Trophoblast cell (in vitro differentiated cells and primary cell): Measurements from ENCODE around the gene FAAP24.
"Not testable (repeated sequence)": the region's sequence is repeated elsewhere in the genome, so short reads cannot be mapped to it uniquely, and the experiment has no call there.

Experiments used
- DNase-seq, 2 donors: peaks; one replicate each; pipeline ENCODE4 v3.0.0-alpha.2; 2016
- H2AFZ ChIP-seq: 2 replicates; pipeline ENCODE4 v1.6.1; 2013; ENCODE audit warnings: low read length, moderate library complexity, mild to moderate bottlenecking; ENCODE audit not compliant: insufficient read depth, poor library complexity
- H2AK5ac ChIP-seq: 2 replicates; pipeline ENCODE4 v1.6.1; 2013; ENCODE audit warnings: mild to moderate bottlenecking, low read length
- H2BK120ac ChIP-seq: 2 replicates; pipeline ENCODE4 v1.6.1; 2013; ENCODE audit warnings: low read length, mild to moderate bottlenecking, moderate library complexity; ENCODE audit not compliant: insufficient read depth, poor library complexity
- H2BK12ac ChIP-seq: 2 replicates; pipeline ENCODE4 v1.6.1; 2013; ENCODE audit warnings: mild to moderate bottlenecking, low read length, moderate library complexity
- H2BK5ac ChIP-seq: 2 replicates; pipeline ENCODE4 v1.6.1; 2013; ENCODE audit warnings: low read length, low read depth, moderate library complexity, mild to moderate bottlenecking; ENCODE audit not compliant: poor library complexity
- H3K14ac ChIP-seq: 2 replicates; pipeline ENCODE4 v1.6.1; 2013; ENCODE audit warnings: mild to moderate bottlenecking, low read length
- H3K18ac ChIP-seq: 2 replicates; pipeline ENCODE4 v1.6.1; 2013; ENCODE audit warnings: mild to moderate bottlenecking, low read length
- H3K23ac ChIP-seq: 2 replicates; pipeline ENCODE4 v1.6.1; 2013; ENCODE audit warnings: low read length
- H3K27ac ChIP-seq: 2 replicates; pipeline ENCODE4 v1.5.1; 2013; ENCODE audit warnings: low read depth, mild to moderate bottlenecking, inconsistent platforms, low read length, moderate library complexity
- H3K27me3 ChIP-seq: 2 replicates; pipeline ENCODE4 v1.6.1; 2013; ENCODE audit warnings: inconsistent platforms, mild to moderate bottlenecking, low read length, moderate library complexity; ENCODE audit not compliant: insufficient read depth
- H3K36me3 ChIP-seq, 2 experiments: 1 replicate in 1 of 2; 2 replicates in 1 of 2; pipeline ENCODE4 v1.6.1; 2013; ENCODE audit warnings: low read length in 2 of 2, mild to moderate bottlenecking in 2 of 2, moderate library complexity in 1 of 2; ENCODE audit not compliant: insufficient read depth in 2 of 2, control insufficient read depth in 1 of 2
- H3K4ac ChIP-seq: 2 replicates; pipeline ENCODE4 v1.6.1; 2013; ENCODE audit warnings: low read depth, mild to moderate bottlenecking, low read length, moderate library complexity
- H3K4me1 ChIP-seq, 2 experiments: 1 replicate in 1 of 2; 2 replicates in 1 of 2; pipeline ENCODE4 v1.6.1; 2013; ENCODE audit warnings: low read length in 2 of 2, mild to moderate bottlenecking in 2 of 2, moderate library complexity in 1 of 2; ENCODE audit not compliant: insufficient read depth in 2 of 2, control insufficient read depth in 1 of 2
- H3K4me2 ChIP-seq: 2 replicates; pipeline ENCODE4 v1.6.1; 2013; ENCODE audit warnings: inconsistent platforms, mild to moderate bottlenecking, low read length, moderate library complexity
- H3K4me3 ChIP-seq: 2 replicates; pipeline ENCODE4 v1.5.1; 2013; ENCODE audit warnings: mild to moderate bottlenecking, low read depth, low read length, inconsistent platforms
- H3K79me1 ChIP-seq: one replicate; pipeline ENCODE4 v1.6.1; 2013; ENCODE audit warnings: low read length
- H3K79me2 ChIP-seq: 2 replicates; pipeline ENCODE4 v1.6.1; 2013; ENCODE audit warnings: low read length, mild to moderate bottlenecking; ENCODE audit not compliant: control insufficient read depth, insufficient read depth, poor library complexity
- H3K9ac ChIP-seq: 2 replicates; pipeline ENCODE4 v1.6.1; 2013; ENCODE audit warnings: mild to moderate bottlenecking, low read length
- H3K9me3 ChIP-seq: 2 replicates; pipeline ENCODE4 v1.6.1; 2013; ENCODE audit warnings: low read depth, mild to moderate bottlenecking, control low read depth, inconsistent platforms, low read length; ENCODE audit not compliant: insufficient read depth
- H4K12ac ChIP-seq: 2 replicates; pipeline ENCODE4 v1.6.1; 2013; ENCODE audit warnings: low read depth, mild to moderate bottlenecking, low read length, moderate library complexity
- H4K8ac ChIP-seq: 2 replicates; pipeline ENCODE4 v1.6.1; 2013; ENCODE audit warnings: low read depth, mild to moderate bottlenecking, low read length, moderate library complexity
- H4K91ac ChIP-seq: one replicate; pipeline ENCODE4 v1.6.1; 2013; ENCODE audit warnings: low read depth, mild to moderate bottlenecking, low read length, moderate library complexity
- WGBS: extraction: QIAGEN DNeasy Blood & Tissue Kit; methylation state at CpG from one replicate; pipeline ENCODE4 v1.1.7; 2013; ENCODE audit warnings: missing lambda C conversion rate; ENCODE audit not compliant: insufficient read length, insufficient coverage; ENCODE audit errors: extremely low coverage; 5-methylcytosine and 5-hydroxymethylcytosine counted together

FAAP24 gene

GRCh38 chr19:32933571-32933970 is 38.5 kb upstream of the FAAP24 start:
- Histone ChIP-seq H3K9me3 (peaks cover 3% of the 10 kb centered on the region), H3K23ac (no peak overlapping the region), H3K27me3 (no peaks in the 10 kb centered on the region), H4K12ac (no peak overlapping the region), H3K9ac (no peak overlapping the region), H3K14ac (no peak overlapping the region), H2BK12ac (no peak overlapping the region), H3K18ac (no peak overlapping the region), H3K4me2 (no peak overlapping the region), H3K36me3 (peaks cover 26 to 39% of the 10 kb centered on the region in 2 experiments), H2AK5ac (no peak overlapping the region), H2BK120ac (no peak overlapping the region), H2AFZ (no peak overlapping the region), H3K4me3 (no peak overlapping the region), H3K79me1 (no peaks in the 10 kb centered on the region), H3K4me1 (no peaks in the 10 kb centered on the region), H3K27ac (no peak overlapping the region), H2BK5ac (no peak overlapping the region), H3K4ac (no peak overlapping the region), H3K79me2 (no peaks in the 10 kb centered on the region), H4K91ac (no peak overlapping the region), H4K8ac (no peak overlapping the region)
- no peak for DNase-seq
- WGBS, result no CpG with 5 or more reads among the region's 3 CpGs

GRCh38 chr19:32935629-32936028 is 36.4 kb upstream of the FAAP24 start:
- H3K23ac ChIP-seq, result no peak overlapping the region
- no peak overlapping the region for H3K4ac ChIP-seq
- no peak overlapping the region for H2AK5ac ChIP-seq
- H4K8ac ChIP-seq, result no peak overlapping the region
- no peaks in the 10 kb centered on the region for H3K4me1 ChIP-seq
- H3K36me3 ChIP-seq, result peaks cover 22 to 33% of the 10 kb centered on the region in 2 experiments
- H2BK12ac ChIP-seq, result no peak overlapping the region
- no peak overlapping the region for H2AFZ ChIP-seq
- H3K9me3 ChIP-seq, result peaks cover 2% of the 10 kb centered on the region
- H2BK5ac ChIP-seq, result no peak overlapping the region
- no peak overlapping the region for H3K18ac ChIP-seq
- no peaks in the 10 kb centered on the region for H3K79me2 ChIP-seq
- no peak for DNase-seq
- no peaks in the 10 kb centered on the region for H3K79me1 ChIP-seq
- H3K4me3 ChIP-seq, result no peak overlapping the region
- H3K27me3 ChIP-seq, result no peaks in the 10 kb centered on the region
- no peak overlapping the region for H3K27ac ChIP-seq
- no peak overlapping the region for H4K91ac ChIP-seq
- H4K12ac ChIP-seq, result no peak overlapping the region
- no CpG with 5 or more reads among the region's 9 CpGs for WGBS
- H3K14ac ChIP-seq, result no peak overlapping the region
- no peak overlapping the region for H2BK120ac ChIP-seq
- no peak overlapping the region for H3K4me2 ChIP-seq
- H3K9ac ChIP-seq, result no peak overlapping the region

GRCh38 chr19:32936065-32936464 is 36.0 kb upstream of the FAAP24 start:
- Histone ChIP-seq H2BK12ac (no peak overlapping the region), H4K8ac (no peak overlapping the region), H4K91ac (no peak overlapping the region), H3K14ac (no peak overlapping the region), H3K79me1 (no peaks in the 10 kb centered on the region), H3K18ac (no peak overlapping the region), H2AK5ac (no peak overlapping the region), H3K4me3 (no peak overlapping the region), H3K27me3 (no peaks in the 10 kb centered on the region), H2AFZ (no peak overlapping the region), H4K12ac (no peak overlapping the region), H3K4me1 (no peaks in the 10 kb centered on the region), H3K36me3 (peaks cover 22 to 30% of the 10 kb centered on the region in 2 experiments), H3K9me3 (peaks cover 2% of the 10 kb centered on the region), H3K4ac (no peak overlapping the region), H3K9ac (no peak overlapping the region), H3K4me2 (no peak overlapping the region), H3K79me2 (no peaks in the 10 kb centered on the region), H3K27ac (no peak overlapping the region), H2BK120ac (no peak overlapping the region), H2BK5ac (no peak overlapping the region), H3K23ac (no peak overlapping the region)
- no peak for DNase-seq
- no CpG with 5 or more reads among the region's 8 CpGs for WGBS

- not testable (repeated sequence) for H3K9ac ChIP-seq, H3K79me2 ChIP-seq, H3K14ac ChIP-seq, H3K18ac ChIP-seq, H2AFZ ChIP-seq, H2AK5ac ChIP-seq, H4K91ac ChIP-seq, H3K4me1 ChIP-seq, H3K4ac ChIP-seq, H3K27ac ChIP-seq, H3K9me3 ChIP-seq, H2BK5ac ChIP-seq, H4K8ac ChIP-seq, H3K23ac ChIP-seq, H4K12ac ChIP-seq, DNase-seq, H3K4me3 ChIP-seq, H2BK120ac ChIP-seq, H2BK12ac ChIP-seq, H3K79me1 ChIP-seq, H3K4me2 ChIP-seq, H3K27me3 ChIP-seq
- H3K36me3 ChIP-seq, result peaks cover 23 to 44% of the 10 kb centered on the region in 2 experiments
- WGBS, result no CpG with 5 or more reads among the region's 5 CpGs
Observed at GRCh38 chr19:32941273-32941672, 30.8 kb upstream of the FAAP24 start.
